CD4-positive, alpha-beta T cell treated with Interleukin-10 for 1 hour (primary cell): Measurements from ENCODE around the gene CRKL.
"Not testable (repeated sequence)": the region's sequence is repeated elsewhere in the genome, so short reads cannot be mapped to it uniquely, and the experiment has no call there.

Source experiments
- DNase-seq: peaks from one replicate; pipeline ENCODE4 v3.0.0-alpha.2; 2020

The CRKL gene

DNA sequence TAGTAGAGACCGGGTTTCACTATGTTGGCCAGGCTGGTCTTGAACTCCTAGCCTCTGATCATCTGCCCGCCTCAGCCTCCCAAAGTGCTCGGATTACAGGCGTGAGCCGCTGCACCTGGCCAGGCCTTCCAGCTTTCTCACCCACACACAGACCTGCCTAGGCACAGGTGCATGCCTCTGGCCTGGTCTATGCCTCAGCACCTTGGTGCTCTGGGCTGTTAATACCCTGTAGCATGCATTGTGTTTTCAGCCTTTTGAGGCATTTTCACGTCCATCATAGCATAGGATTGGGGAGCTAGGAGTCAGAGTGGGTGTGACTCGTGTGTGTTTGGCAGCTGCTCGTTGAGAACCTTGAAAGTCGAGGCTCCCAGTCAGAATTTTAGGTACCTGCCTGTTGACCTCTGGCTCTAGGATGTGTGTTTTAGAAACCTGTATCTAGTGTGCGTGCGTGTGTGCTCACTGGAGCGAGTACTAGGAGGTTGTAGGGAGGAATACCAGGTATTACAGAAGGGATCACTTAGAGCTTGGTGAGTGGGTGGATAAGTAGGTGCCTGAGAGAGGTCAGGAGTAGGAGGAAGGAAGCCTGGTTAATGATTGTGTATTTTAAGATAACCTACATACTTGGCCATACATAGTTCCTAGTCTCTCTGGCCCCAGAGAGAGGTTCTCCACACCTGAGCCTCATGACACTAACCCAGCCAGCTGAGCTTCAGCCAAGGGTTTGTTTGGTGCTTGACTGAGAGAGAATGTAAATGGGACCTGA is 20.0 kb downstream of the CRKL start:
- DNase-seq, result no peak

DNA sequence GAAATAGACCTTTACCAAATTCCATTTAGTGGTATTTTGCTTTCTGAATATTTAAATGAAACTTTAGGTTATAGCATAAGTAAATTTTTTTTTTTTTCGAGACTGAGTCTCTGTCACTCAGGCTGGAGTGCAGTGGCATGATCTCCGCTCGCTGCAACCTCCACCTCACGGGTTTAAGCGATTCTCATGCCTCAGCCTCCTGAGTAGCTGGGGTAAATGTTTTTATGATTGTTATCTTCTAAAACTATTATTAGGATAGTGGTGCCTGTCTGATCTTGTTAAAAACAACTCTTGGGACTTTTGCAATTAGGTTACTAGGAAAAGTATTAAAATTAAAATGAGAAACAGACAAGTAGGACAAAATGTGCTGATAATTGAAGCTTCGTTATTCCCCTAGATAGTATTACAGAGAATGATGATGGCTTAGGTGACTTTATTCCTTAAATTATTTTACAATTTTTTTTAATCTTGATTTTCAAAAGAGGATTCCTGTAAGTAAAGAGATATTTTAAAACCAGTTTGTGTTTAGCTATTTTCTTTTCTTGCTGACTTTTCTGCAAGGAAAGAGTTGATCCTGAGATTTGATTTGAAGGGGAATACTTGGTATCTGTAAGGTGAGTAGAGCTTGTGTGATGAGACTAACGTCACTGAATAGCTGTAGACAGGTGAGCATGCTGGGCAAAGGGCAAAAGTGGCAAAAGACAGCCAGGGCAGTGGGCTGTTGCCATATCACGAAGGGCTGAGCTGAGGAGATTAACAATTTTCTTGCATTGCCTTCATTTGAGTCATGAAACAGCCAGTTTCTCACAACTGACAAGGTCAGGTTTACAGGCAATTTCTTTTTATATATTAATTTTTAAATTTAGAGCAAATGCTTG is 20.8 kb downstream of the CRKL start:
- no peak for DNase-seq

DNA sequence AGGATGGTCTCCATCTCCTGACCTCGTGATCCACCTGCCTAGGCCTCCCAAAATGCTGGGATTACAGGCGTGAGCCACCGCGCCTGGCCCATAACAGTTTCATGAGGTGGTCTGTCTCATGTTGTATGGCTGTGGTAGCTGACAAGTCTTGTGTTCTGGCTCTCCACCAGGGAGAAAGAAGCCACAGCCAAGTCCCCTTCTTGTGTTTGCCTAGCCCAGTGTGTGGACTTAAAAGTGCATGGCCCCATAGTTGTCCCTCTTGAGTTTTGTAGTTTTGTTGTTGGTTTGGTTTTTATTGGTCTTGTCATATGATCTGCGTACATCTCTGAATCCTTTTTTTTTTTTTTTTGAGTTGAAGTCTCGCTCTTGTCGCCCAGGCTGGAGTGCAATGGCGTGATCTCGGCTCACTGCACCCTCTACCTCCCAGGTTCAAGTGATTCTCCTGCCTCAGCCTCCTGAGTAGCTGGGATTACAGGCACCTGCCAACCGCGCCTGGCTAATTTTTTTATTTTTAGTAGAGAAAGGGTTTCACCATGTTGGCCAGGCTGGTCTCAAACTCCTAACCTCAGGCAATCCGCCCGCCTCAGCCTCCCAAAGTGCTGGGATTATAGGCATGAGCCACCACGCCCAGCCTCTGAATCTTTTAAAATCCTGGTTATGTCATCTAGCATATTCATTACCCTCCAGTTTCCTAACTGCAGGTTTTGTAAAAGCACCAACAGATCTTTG is 22.4 kb downstream of the CRKL start:
- not testable (repeated sequence) for DNase-seq

DNA sequence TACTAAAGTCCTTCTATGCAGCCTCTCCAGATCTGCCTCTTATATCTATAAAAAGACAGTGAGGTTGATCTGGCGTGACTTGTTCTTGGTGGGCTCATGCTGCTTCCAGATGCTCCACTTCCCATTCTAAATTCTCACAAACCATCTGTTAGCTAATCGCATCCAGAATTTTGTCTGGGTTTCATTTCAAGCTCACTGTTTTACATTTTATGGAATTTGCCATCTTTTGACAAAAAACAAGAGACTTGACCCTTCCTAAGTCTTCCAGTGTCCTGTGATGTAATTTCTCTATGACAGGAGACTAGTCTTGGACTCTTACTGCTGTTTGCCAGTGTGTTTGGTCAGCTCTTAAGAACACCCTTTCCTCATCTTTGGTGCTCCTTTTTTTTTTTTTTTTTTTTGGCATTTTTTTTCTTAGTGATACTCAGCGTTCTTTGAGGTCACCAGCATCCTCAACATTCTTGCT is 23.0 kb downstream of the CRKL start:
- DNase-seq, result no peak

DNA sequence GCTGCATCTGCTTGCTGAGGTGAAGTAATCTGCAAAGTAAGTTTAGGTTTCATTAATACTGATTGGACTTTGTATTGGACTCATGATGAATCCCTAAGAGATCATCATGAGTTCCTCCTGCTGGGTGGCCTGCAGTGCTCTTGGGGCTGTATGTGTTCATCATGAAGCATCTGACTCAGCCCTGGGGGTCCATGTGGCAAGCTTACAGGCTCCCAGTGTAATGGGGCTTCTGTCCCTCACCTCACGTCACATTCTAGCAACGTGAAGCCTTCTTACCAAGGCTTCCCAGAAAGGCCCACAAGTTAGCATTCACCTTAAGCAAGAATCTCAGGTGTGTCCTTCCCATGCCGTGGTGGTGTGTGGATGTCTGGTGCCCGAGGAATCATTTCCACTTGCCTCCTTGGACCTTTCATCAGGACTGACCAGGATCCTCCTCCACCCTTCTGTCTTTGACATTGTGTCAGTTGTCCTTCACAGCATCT is 23.7 kb downstream of the CRKL start:
- no peak for DNase-seq

DNA sequence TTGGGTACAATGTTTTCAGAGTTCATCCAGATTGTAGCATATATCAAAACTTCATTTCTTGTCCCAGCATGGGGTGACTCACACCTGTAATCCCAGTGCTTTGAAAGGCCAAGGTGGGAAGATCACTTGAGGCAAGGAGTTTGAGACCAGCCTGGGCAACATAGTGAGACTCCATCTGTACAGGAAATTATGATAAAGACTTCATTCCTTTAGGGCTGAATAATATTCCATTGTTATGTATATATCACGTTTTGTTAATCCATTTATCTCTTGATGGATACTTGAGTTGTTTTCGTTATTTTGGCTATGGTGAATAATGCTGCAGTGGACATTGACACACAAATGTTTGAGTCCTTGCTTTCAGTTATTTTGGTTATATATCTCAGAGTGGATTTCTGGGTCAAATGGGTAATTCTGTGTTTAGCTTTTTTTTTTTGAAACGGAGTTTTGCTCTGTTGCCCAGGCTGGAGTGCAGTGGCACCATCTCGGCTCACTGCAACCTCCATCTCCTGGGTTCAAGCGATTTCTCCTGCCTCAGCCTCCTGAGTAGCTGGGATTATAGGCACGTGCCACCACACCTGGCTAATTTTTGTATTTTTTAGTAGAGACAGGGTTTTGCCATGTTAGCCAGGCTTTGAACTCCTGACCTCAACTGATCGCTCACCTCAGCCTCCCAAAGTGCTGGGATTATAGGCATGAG is 25.1 kb downstream of the CRKL start:
- not testable (repeated sequence) for DNase-seq

DNA sequence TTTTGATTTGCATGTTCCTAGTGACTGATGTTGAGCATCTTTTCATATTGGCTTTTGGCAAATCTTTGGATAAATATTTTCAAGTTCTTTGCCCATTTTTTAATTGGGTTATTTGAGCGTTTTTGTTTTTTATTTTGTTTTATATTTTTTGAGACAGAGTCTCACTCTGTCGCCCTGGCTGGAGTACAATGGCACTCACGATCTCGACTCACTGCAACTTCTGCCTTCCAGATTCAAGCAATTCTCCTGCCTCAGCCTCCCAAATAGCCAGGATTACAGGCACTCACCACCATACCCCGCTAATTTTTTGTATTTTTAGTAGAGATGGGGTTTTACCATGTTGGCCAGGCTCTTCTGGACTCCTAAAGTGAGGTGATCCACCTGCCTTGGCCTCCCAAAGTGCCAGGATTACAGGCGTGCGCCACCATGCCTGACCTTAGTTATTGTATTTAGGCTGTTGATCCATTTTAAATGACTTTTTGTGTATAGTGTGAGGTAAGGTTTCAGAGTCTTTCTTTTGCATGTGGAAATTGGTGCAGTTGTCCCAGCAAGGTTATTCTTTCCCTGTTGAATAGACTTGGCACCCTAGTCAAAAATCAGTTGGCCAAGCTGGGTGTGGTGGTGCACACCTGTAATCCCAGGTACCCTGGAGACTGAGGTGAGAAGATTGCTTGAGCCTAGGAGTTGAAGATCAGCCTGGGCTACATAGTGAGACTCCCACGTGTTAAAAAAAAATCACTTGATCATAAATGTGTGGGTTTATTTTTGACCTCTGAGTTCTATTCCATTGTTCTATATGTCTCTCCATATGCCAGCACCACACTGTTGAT is 26.1 kb downstream of the CRKL start:
- DNase-seq, result no peak

DNA sequence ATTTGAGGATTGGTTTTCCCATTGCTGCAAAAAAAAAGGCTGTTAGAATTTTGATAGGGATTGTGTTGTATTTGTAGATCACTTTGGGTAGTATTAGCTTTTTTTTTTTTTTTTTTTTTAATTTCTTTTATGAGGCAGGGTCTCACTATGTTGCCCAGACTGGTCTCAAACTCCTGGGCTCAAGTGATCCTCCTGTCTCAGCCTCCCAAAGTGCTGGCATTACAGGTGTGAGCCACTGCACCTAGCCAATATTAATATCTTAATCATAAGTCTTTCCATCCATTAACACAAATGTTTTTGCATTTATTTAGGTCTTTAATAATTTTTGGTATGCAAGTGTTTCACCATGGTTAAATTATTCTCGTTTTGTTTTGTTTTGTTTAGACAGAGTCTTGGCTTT is 26.8 kb downstream of the CRKL start:
- DNase-seq, result no peak

DNA sequence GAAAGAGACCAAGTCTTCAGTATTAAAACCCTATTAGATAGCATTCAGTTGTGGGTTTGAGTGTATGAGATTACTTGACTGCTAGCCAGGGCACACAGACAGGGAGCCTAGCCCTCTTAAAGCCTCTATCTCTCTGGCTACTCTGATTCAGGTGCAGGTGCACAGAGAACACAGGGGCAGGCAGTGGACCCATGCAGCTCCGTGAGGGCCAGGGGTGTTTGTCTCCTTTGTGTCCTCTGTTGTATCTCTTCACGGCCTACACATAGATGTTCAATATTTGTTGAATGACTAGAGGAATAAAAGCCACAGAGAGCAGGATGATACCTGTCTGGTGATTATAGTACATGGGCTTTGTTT is 28.3 kb downstream of the CRKL start:
- DNase-seq, result no peak

DNA sequence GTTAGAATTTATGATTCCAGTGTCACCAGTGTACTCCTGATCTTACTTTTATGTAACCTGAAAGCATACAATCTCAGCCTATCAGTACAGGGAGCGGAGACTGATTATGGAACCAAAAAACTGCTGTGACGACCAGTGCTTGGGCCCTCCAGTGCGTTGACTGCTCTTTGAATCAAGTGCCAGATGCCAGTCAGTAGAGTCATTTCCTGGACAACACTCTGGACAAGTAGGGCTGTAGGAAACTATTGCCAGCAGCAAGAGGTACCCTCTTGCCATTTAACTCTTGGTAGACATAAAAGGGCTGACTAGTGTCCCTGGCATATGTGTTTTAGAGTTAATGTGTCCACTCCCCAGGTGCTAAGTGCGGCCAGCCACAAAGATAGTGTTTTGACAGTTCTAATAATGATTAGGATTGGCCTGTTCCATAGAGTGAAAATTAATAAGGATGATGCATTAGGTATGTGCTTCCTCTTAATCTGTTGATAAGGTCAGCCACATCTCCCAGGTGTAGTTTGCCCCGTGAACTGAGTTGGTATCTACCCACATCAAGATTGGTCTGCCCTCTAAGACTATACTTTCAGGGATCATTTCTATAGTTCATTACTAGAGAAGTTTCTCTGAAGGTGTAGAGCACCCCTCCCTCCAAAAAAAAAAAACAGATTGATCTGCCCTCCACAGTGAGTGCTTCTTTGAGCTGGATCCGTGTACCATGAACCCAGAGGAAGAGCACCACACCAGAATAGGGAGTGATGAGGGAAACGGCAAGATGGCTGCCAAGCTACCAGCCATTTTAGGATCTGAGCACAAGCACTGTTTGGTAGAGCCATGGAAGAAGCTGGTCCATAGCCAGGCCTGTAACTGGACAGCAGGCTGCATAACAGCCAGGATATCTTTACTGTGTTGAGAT is 29.1 kb downstream of the CRKL start:
- no peak for DNase-seq

DNA sequence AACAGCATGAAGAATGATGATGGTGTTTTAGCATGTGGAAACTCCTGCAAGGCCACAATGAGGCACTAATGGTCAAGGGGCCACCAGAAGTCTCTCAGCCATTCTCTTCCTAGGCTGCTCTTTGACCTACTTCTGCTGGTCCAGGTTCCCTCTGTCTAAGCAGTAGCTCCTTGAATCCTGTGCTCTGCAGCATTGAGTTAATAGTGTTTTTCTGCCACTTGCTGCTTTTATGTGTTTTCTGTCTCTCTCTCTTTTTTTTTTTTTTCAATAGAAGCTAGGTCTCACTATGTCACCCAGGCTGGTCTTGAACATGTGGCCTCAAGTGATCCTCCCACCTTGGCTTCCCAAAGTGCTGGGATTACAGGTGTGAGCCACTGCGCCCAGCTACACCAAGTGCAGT is 29.8 kb downstream of the CRKL start:
- no peak for DNase-seq

DNA sequence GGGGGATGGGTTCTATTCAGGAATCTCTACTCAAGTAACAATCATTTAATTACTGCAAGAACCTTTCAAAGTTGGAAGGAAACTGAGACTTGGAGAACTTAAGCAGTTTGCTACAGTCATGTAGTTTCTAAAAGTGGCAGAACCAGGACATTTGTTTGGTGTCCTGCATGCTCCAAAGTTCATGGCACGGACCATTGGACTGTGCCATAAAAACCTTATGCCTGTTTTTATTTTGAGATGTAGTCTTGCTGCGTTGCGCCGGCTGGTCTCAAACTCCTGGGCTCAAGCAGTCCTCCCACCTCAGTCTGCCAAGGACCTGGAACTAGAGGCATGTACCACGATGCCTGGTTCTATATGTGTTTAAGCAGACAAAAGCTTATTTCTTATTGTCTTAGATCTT is 31.2 kb downstream of the CRKL start:
- no peak for DNase-seq

DNA sequence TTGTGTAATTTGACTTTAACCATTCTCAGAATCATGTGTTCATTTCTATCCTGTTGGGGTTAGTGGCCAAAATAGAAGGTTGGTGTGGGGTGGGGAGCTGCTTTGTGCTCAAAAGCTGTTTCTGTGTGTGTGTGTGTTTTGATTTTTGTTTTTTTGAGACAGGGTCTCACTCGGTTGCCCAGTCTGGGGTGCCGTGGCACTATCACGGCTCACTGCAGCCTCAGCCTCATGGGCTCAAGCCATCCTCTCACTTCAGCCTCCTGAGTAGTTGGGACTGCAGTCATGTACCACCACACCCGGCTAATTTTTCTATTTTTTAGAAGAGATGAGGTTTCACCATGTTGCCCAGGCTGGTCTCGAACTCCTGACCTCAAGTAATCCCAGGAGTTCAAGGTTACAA is 31.8 kb downstream of the CRKL start:
- DNase-seq, result no peak

DNA sequence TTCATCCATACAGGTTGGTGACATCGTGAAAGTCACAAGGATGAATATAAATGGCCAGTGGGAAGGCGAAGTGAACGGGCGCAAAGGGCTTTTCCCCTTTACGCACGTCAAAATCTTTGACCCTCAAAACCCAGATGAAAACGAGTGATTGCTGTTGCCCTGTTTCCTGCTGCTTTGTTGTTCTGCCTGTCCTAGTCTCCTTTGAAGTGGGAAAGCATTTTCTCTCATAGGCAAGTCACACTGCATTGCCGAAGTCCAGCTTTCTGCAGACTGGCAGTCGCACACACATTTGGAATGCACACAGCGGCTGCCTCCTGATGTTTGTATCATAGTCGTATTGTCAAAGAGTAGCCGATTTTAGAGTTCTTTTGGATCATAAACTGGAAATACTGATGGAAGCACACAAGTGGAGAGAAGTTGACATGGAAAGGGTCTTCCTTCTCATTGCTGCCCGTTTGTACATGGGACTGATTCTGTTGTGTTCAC is 32.5 kb downstream of the CRKL start:
- no peak for DNase-seq

DNA sequence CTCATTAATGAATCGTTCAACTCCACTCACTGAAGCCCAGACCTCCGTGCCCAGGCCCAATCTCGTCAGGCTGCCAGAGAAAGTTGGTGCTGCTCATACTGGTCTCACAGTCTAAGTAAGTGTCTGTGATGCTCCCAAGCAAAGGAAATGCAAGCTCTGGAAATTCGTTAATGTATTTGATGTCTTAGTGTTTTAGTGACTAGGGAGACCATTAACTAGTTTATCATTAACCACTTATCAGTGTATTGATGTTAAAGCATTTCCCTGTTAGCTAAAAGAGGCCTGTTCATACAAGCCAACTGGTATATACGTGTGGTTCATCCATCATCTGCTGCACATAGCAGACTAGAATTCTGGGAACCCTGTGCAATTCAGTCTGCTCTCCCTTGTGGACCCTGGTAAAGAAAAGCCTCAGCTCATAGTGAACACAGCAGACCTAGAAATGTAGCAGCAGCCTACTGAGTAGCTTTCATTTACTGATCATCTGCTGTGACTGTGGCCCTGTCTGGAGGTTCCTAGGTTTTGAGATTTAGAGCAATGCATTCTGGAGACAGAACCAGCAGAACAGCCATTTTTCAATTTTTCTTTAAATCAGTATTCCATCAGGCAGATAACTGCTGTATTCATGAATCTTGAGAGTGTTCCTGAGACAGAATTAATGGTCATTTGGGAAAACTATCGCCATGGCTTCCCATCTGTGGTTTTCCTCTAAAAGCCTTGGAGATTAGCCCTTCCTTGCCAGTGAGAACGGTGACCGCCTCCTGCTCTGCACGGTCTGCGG is 34.1 kb downstream of the CRKL start:
- DNase-seq, result no peak

DNA sequence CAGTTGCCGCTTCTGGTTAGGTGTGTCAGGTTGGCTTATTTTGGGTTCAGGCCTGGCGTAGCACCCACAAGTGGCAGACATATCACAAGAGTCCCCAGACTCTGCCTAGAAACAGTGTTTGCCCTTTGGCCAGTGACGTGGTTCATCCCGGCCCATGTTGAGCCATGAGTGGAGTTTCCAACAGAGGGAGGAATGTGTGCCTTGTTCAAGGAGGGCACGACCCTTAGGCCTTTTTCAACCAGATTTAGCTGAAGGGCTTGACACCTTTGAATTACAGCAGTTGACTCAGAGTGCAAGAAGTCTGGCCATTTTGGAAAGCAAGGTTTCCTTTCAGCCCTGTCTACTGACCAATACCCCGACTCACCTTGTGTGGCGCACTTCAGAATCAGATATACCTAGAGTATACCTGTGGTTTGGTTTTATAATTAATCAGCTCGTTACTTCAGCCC is 34.7 kb downstream of the CRKL start:
- DNase-seq, result no peak

DNA sequence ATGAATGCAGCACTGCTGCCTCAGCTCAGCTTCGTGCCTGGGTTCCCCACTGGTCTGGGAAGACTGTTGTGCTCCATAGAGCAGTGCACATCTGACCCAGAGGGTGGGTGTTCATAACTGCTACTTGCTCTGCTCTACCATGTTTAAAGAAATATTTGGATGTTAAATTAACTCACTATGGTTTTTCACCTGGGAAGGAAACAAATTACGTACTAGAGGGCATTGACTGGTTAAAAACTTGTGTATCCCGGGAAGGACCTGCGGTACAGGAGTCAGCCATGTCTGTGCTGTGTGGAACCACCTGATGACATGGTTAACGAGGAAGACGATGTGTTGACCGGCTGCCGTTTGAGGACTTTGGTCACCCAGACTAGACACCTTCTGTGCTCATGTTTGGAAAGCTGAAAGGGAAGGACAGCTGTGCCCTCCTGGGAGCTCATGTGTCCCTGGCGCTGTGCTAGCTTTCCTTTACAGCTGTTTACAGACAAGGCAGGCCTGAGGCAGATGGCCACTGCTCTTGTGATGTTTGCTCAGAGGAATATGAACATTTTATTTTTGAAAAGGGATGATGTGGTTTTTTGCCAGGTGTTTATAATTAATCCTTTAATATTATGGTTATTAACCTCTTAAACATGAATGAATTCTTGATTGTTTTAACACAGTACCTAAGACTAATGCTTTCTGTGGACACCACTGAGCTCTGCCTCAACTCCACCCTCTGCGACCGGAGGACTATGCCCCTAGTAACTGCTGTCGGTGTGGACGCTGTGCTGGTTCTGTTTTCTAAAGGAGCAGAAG is 35.5 kb downstream of the CRKL start:
- no peak for DNase-seq

DNA sequence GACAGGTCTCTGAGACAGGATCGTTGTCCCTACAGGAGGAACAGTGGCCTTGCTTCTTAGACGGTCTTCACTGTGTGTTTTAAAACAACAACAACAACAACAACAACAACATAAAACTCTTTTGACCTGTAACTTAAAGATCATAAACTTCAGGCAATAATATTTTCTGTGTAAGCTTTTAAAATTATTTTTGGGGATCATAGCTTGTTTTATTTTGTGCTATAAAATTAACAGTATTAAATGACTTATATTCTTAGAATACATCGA is 36.1 kb downstream of the CRKL start:
- DNase-seq, result no peak
